ENCODE measurements around the gene KCNH4.

The KCNH4 gene

GRCh38 chr17:42107597-42108576, 73.1 kb downstream of the KCNH4 start:
- H2AFZ ChIP-seq (ENCODE audit: low read depth, low read length): peak overlapping the region; percentile 77
- no peak overlapping the region for H3K23ac ChIP-seq (ENCODE audit: low read length in 2 of 2)
- H3K4me3 ChIP-seq (ENCODE audit: insufficient read depth in 1 of 2, low read depth in 1 of 2, low read length in 2 of 2): peak overlapping the region in 1 of 2 experiments; percentile 48
- peaks cover 0 to 9% of the 10 kb centered on the region in 2 experiments for H3K27me3 ChIP-seq (ENCODE audit: control insufficient read depth in 1 of 2, insufficient read depth in 1 of 2, low read length in 2 of 2)
- H3K4me1 ChIP-seq (ENCODE audit: control insufficient read depth, insufficient read depth, low read depth, low read length): peaks cover 19% of the 10 kb centered on the region
- DNase-seq: peak; percentile 70
- no peaks in the 10 kb centered on the region for H3K9me3 ChIP-seq (ENCODE audit: control insufficient read depth, low read length)
- no peak overlapping the region for H4K91ac ChIP-seq (ENCODE audit: low read length)
- H3K36me3 ChIP-seq (ENCODE audit: control insufficient read depth in 1 of 2, insufficient read depth in 2 of 2, low read depth in 1 of 2, low read length in 2 of 2): peaks cover 8 to 42% of the 10 kb centered on the region in 2 experiments
- H2BK12ac ChIP-seq (ENCODE audit: low read length in 2 of 2): no peak overlapping the region
- no peak overlapping the region for H2AK5ac ChIP-seq (ENCODE audit: low read length, severe bottlenecking)
- no peak overlapping the region for H3K4ac ChIP-seq (ENCODE audit: low read depth in 1 of 2, low read length in 2 of 2)
- no peak overlapping the region for H3K14ac ChIP-seq (ENCODE audit: low read length in 2 of 2)
- H4K8ac ChIP-seq (ENCODE audit: low read length): no peak overlapping the region
- no peak overlapping the region for H3K9ac ChIP-seq (ENCODE audit: low read length)
- H3K79me1 ChIP-seq (replicated peaks; ENCODE audit: low read length, poor library complexity, severe bottlenecking): no peaks in the 10 kb centered on the region
- H3K4me2 ChIP-seq (ENCODE audit: low read length, poor library complexity, severe bottlenecking): peak overlapping the region; percentile 75
- no peak overlapping the region for H2BK5ac ChIP-seq (ENCODE audit: low read depth, low read length, poor library complexity, severe bottlenecking)
- no peak overlapping the region for H3K27ac ChIP-seq (ENCODE audit: low read length, poor library complexity, severe bottlenecking)
- H2BK15ac ChIP-seq (ENCODE audit: low read depth, poor library complexity, severe bottlenecking): no peak overlapping the region
- H2BK120ac ChIP-seq (ENCODE audit: low read depth, low read length): no peak overlapping the region
- 34% methylated on average over 51 of the region's 51 CpGs for WGBS
- H3K18ac ChIP-seq (ENCODE audit: low read depth in 1 of 2, low read length in 2 of 2): peak overlapping the region in 1 of 2 experiments; percentile 78

GRCh38 chr17:42107124-42107523, 73.8 kb downstream of the KCNH4 start:
- Histone ChIP-seq H2AFZ (ENCODE audit: low read depth, low read length) (no peak overlapping the region), H2BK15ac (ENCODE audit: low read depth, poor library complexity, severe bottlenecking) (no peak overlapping the region), H3K14ac (ENCODE audit: low read length in 2 of 2) (no peak overlapping the region), H2BK12ac (ENCODE audit: low read length in 2 of 2) (no peak overlapping the region), H2BK5ac (ENCODE audit: low read depth, low read length, poor library complexity, severe bottlenecking) (no peak overlapping the region), H3K18ac (ENCODE audit: low read depth in 1 of 2, low read length in 2 of 2) (no peak overlapping the region), H2BK120ac (ENCODE audit: low read depth, low read length) (no peak overlapping the region), H3K4me2 (ENCODE audit: low read length, poor library complexity, severe bottlenecking) (peak overlapping the region; percentile 75), H3K4me3 (ENCODE audit: insufficient read depth in 1 of 2, low read depth in 1 of 2, low read length in 2 of 2) (no peak overlapping the region), H3K4ac (ENCODE audit: low read depth in 1 of 2, low read length in 2 of 2) (no peak overlapping the region), H3K27ac (ENCODE audit: low read length, poor library complexity, severe bottlenecking) (no peak overlapping the region), H3K36me3 (ENCODE audit: control insufficient read depth in 1 of 2, insufficient read depth in 2 of 2, low read depth in 1 of 2, low read length in 2 of 2) (peaks cover 8 to 42% of the 10 kb centered on the region in 2 experiments), H3K79me1 (replicated peaks; ENCODE audit: low read length, poor library complexity, severe bottlenecking) (no peaks in the 10 kb centered on the region), H3K23ac (ENCODE audit: low read length in 2 of 2) (no peak overlapping the region), H2AK5ac (ENCODE audit: low read length, severe bottlenecking) (no peak overlapping the region), H3K4me1 (ENCODE audit: control insufficient read depth, insufficient read depth, low read depth, low read length) (peaks cover 15% of the 10 kb centered on the region), H3K9ac (ENCODE audit: low read length) (no peak overlapping the region), H3K27me3 (ENCODE audit: control insufficient read depth in 1 of 2, insufficient read depth in 1 of 2, low read length in 2 of 2) (peaks cover 0 to 12% of the 10 kb centered on the region in 2 experiments), H4K8ac (ENCODE audit: low read length) (no peak overlapping the region), H4K91ac (ENCODE audit: low read length) (no peak overlapping the region), H3K9me3 (ENCODE audit: control insufficient read depth, low read length) (no peaks in the 10 kb centered on the region)
- no peak for DNase-seq
- 52% methylated on average over 6 of the region's 6 CpGs for WGBS
